Measurements from ENCODE around the gene DAP.
"Not testable (repeated sequence)": the region's sequence is repeated elsewhere in the genome, so short reads cannot be mapped to it uniquely, and the experiment has no call there.

DAP gene

DNA sequence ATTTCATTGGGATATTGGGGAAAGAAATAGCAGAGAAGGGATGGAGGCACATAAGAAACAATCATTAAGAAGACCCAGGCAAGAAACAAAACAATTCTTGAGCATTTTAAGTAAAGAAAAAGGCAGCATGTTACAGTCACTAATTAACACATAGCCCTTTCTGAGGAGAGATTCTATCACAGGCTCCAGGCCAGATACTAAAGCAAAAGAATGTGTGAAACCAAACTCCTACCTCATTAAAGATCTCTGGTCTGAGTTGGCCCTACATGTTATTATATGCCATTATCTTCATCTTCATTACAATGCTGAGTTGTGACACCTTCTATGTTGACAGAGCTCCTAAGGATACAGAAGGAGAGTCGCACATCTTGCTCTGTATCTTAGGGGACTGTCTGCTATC lies 37.5 kb downstream of the DAP start:
- no peak for DNase-seq (ENCODE audit: low read depth)
- no peak overlapping the region for H3K4me3 ChIP-seq (ENCODE audit: low read length)
- TF ChIP-seq, protein P1, sequence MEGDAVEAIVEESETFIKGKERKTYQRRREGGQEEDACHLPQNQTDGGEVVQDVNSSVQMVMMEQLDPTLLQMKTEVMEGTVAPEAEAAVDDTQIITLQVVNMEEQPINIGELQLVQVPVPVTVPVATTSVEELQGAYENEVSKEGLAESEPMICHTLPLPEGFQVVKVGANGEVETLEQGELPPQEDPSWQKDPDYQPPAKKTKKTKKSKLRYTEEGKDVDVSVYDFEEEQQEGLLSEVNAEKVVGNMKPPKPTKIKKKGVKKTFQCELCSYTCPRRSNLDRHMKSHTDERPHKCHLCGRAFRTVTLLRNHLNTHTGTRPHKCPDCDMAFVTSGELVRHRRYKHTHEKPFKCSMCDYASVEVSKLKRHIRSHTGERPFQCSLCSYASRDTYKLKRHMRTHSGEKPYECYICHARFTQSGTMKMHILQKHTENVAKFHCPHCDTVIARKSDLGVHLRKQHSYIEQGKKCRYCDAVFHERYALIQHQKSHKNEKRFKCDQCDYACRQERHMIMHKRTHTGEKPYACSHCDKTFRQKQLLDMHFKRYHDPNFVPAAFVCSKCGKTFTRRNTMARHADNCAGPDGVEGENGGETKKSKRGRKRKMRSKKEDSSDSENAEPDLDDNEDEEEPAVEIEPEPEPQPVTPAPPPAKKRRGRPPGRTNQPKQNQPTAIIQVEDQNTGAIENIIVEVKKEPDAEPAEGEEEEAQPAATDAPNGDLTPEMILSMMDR (conservative IDR thresholded peaks at IDR 0.05; ENCODE audit: low read depth, low read length), result no peak

DNA sequence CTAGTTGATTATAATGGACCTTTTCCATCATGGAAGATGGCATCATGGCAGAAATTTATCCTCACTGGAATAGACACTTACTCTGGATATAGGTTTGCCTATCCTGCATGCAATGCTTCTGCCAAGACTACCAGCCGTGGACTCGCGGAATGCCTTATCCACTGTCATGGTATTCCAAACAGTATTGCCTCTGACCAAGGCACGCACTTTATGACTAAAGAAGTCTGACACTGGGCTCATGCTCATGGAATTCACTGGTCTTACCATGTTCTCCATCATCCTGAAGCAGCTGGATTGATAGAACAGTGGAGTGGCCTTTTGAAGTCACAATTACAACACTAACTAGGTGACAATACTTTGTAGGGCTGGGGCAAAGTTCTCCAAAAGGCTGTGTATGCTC lies 40.3 kb downstream of the DAP start:
- H3K4me3 ChIP-seq (ENCODE audit: low read length); DNase-seq (ENCODE audit: low read depth): not testable (repeated sequence)

DNA sequence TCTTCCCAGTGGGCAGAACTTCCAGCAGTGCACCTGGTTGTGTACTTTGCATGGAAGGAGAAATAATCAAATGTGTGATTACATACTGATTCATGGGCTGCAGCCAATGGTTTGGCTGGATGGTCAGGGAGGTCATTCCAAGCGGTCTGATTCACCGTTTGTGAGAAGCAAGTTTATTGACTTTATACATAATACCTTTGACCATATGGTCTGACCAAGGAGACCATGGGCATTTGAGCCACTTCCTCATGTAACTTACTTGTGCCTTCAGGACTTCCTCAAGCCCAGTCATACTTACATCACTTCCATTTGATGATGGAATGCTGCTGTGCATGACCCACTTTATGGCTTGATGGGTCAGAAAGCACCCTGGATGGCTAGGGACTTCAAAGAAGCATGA lies 41.1 kb downstream of the DAP start:
- no peak for DNase-seq (ENCODE audit: low read depth)

DNA sequence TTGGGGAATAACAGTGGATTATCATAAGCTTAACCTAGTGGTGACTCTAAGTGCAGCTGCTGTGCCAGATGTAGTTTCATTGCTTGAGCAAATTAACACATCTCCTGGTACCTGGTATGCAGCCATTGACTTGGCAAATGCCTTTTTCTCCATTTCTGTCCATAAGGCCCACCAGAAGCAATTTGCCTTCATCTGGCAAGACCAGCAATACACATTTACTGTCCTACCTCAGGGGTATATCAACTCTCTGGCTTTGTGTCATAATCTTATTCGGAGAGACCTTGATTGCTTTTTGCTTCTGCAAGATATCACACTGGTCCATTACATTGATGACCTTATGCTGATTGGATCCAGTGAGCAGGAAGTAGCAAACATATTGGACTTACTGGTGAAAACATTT lies 42.4 kb downstream of the DAP start:
- H3K4me3 ChIP-seq (ENCODE audit: low read length); DNase-seq (ENCODE audit: low read depth): not testable (repeated sequence)

More for the DNA sequence above, 41.1 kb downstream of the DAP start:
- TF ChIP-seq, protein P1 (conservative IDR thresholded peaks at IDR 0.05; ENCODE audit: low read depth, low read length), result no peak
- H3K4me3 ChIP-seq (ENCODE audit: low read length), result no peak overlapping the region

DNA sequence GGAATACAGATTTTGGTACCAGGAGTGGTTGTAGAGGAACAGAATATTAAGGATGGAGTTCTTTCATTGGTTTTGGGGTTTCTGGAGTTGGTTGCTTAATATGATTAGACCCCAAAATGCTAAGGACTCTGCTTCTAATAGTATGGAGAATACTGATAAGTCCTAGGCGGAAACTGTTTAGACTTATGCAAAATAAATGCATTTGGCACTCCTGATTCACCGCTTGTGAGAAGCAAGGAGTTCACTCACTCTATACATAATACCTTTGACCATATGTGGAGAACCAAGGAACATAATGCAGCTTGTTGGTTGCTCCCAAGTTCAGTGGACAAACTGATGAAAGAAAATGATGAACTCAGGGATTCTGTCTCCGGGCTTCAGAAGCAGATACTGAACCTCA lies 44.2 kb downstream of the DAP start:
- not testable (repeated sequence) for DNase-seq (ENCODE audit: low read depth); H3K4me3 ChIP-seq (ENCODE audit: low read length)

DNA sequence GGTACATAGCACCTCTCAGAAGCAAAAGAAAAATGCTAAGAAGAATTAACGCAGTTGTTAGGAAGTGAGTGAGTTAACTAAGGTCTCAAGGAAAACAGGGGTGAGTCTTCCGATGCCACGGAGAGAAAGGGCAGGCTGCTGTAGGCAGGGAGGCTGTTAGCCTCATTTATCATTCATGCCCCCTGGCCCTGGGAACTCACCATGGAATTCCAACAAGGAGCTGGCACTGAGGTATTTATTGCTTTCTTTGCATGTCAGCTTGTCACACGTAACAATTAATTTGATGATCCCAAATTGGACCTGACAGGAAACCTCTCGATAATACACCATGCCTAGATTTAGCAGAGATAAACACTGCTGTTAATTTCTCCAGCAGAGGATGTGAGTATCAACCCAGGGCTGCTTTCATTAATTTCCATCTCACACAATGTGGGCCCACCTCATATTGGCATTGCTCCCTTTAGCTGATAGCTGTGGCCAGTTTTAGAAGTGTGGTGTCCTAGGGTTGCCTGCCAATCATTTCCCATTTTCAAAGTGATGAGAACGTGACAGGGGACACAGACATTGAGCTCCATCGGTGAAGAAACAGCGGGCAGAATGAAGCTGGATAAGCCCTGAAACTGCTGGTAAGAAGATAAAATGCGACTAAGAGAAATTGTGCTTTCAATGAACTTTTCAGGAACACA lies 45.3 kb downstream of the DAP start:
- no peak for DNase-seq (ENCODE audit: low read depth)

DNA sequence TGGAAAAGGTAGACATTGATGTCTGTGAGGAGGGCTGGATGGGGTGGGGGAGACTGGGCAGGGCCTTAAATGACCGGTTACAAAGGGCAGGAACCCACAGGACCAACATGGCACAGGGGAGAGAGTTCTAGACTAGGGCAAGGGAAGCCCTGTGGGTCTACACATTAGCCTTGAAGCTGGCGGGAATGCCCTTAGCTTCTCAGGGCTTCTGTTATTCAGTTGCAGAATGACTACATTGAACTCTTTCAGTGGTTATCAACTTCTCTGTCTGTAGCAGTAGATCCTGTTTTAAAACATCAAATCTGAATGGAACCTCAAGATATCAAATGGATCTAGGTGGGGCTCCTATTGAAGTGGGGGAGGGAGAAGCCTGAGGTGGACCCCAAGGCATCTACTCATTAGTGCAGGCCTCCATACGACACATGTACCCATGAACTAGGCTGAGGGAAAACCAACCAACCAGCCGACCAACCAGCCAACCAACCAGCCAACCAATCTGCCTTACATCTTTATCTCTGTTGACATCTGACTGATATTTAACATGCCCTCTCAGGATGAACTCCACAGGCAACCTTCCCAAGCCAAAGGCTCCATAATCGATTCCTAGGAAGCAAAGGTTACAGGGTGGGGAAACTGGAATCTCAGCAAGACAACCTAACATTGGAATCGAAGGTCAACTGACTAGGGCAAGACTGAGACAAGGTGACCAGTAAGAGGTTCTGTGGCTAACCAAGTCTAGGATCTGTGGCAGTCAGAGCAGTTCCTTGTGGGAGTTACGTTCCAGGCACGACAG lies 48.3 kb downstream of the DAP start:
- TF ChIP-seq, protein P1 (conservative IDR thresholded peaks at IDR 0.05; ENCODE audit: low read depth, low read length), result no peak
- DNase-seq (ENCODE audit: low read depth), result no peak
- H3K4me3 ChIP-seq (ENCODE audit: low read length), result no peak overlapping the region

More for the DNA sequence above, 45.3 kb downstream of the DAP start:
- TF ChIP-seq, protein P1 (conservative IDR thresholded peaks at IDR 0.05; ENCODE audit: low read depth, low read length), result no peak
- no peak overlapping the region for H3K4me3 ChIP-seq (ENCODE audit: low read length)

DNA sequence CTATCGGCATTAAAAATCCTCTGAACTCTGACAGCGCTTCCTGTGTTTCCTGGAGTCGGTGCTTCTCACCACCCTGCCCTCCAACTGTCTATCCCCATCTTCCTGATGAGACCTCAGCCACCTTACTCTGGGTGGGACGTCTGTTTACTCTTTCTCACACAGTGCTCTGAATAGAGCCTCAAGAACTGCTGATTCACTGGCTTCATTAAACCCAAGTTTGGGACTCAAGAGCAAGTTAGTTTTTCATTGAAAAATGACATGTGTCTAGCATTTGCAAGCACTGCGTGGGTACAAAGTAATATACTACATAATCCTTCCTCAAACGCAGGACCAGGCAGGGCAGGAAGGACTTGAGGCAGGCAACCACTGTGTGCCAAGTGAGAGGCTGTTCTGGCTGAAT lies 49.5 kb downstream of the DAP start:
- no peak for DNase-seq (ENCODE audit: low read depth)
- TF ChIP-seq, protein P1 (conservative IDR thresholded peaks at IDR 0.05; ENCODE audit: low read depth, low read length), result no peak
- no peak overlapping the region for H3K4me3 ChIP-seq (ENCODE audit: low read length)

Measured in retinal pigment epithelial cell (primary cell).